Gastroesophageal sphincter (tissue), 3 donors: Measurements from ENCODE around the gene LBR.

Experiments used
- EP300 ChIP-seq: sonication (generic); formaldehyde crosslinking; IDR thresholded peaks from one replicate; pipeline ENCODE4 v1.6.1; 2017; ENCODE audit warnings: antibody characterized with exemption, mild to moderate bottlenecking
- POLR2A ChIP-seq, 2 donors: fragments of 450-650 bp; IDR thresholded peaks; one replicate each; pipeline ENCODE4 v1.6.1; 2017; ENCODE audit warnings: antibody characterized with exemption in 2 of 2, mild to moderate bottlenecking in 2 of 2, moderate library complexity in 1 of 2
- POLR2AphosphoS5 ChIP-seq: sonication (generic); formaldehyde crosslinking; IDR thresholded peaks from one replicate; pipeline ENCODE4 v1.6.1; 2017; ENCODE audit warnings: antibody characterized with exemption
- TF ChIP-seq, protein P1 (sequence below), 4 experiments: fragments of 200-600 bp in 2 of 4; fragments of 450-650 bp in 2 of 4; sonication (generic) in 1 of 4; IDR thresholded peaks; one replicate each; pipeline ENCODE4 v1.5.1; 2017 to 2019; ENCODE audit warnings: antibody characterized with exemption in 4 of 4, mild to moderate bottlenecking in 2 of 4, moderate library complexity in 2 of 4

DNA sequence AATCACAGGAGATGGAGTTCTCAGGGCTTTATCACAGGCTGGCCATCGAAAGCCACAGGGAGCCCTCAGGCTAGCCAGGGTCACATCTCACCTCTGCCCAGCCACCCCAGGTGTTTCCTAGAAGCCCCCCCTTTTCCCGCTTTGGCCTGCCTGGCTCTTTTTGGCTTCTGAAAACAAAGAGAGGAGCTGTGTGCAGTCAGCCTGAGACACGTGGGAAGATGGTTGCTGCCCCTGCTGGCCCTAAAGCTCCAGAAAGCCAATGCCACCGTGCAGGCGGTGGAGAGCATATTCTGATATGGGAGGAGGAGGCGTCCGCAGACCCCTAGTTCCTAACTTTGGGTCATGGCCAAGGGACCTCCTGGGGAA lies 18.7 kb upstream of the LBR start:
- TF ChIP-seq POLR2AphosphoS5 (no peak), POLR2A (IDR thresholded peaks at IDR 0.05) (no peak), EP300 (no peak)
- TF ChIP-seq, protein P1, sequence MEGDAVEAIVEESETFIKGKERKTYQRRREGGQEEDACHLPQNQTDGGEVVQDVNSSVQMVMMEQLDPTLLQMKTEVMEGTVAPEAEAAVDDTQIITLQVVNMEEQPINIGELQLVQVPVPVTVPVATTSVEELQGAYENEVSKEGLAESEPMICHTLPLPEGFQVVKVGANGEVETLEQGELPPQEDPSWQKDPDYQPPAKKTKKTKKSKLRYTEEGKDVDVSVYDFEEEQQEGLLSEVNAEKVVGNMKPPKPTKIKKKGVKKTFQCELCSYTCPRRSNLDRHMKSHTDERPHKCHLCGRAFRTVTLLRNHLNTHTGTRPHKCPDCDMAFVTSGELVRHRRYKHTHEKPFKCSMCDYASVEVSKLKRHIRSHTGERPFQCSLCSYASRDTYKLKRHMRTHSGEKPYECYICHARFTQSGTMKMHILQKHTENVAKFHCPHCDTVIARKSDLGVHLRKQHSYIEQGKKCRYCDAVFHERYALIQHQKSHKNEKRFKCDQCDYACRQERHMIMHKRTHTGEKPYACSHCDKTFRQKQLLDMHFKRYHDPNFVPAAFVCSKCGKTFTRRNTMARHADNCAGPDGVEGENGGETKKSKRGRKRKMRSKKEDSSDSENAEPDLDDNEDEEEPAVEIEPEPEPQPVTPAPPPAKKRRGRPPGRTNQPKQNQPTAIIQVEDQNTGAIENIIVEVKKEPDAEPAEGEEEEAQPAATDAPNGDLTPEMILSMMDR (IDR thresholded peaks at IDR 0.05) = peak in 1 of 4 experiments; percentile 24
